A673 (cell line): ENCODE measurements around the gene ZMYND11.

Experiments
- EZH2 ChIP-seq: fragments of 200-600 bp; sonication (generic); IDR thresholded peaks from 2 replicates; pipeline ENCODE4 v1.6.1; 2017; ENCODE audit warnings: borderline replicate concordance, low read depth, mild to moderate bottlenecking, mixed read lengths, antibody characterized with exemption, low read length; ENCODE audit not compliant: poor library complexity, severe bottlenecking
- TF ChIP-seq, protein P1 (sequence below): fragments of 300-800, 200-600 bp; sonication (generic); conservative IDR thresholded peaks from 2 replicates; pipeline ENCODE4 v1.5.1; 2017; ENCODE audit warnings: low read depth, mild to moderate bottlenecking, antibody characterized with exemption, low read length, moderate library complexity, mixed read lengths

- TF ChIP-seq, protein P1, sequence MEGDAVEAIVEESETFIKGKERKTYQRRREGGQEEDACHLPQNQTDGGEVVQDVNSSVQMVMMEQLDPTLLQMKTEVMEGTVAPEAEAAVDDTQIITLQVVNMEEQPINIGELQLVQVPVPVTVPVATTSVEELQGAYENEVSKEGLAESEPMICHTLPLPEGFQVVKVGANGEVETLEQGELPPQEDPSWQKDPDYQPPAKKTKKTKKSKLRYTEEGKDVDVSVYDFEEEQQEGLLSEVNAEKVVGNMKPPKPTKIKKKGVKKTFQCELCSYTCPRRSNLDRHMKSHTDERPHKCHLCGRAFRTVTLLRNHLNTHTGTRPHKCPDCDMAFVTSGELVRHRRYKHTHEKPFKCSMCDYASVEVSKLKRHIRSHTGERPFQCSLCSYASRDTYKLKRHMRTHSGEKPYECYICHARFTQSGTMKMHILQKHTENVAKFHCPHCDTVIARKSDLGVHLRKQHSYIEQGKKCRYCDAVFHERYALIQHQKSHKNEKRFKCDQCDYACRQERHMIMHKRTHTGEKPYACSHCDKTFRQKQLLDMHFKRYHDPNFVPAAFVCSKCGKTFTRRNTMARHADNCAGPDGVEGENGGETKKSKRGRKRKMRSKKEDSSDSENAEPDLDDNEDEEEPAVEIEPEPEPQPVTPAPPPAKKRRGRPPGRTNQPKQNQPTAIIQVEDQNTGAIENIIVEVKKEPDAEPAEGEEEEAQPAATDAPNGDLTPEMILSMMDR = no peak
- TF ChIP-seq EZH2 = no peak
These were observed 134.3 kb downstream of the ZMYND11 start for GRCh38 chr10:269440-270074.
